Adrenal gland (tissue), 12 donors: ENCODE measurements around the gene DNAJC15. TPM values are rescaled to one million over a fixed set of nuclear protein-coding genes. Genes with fewer than 3 reads are reported as not detected.

Experiments used
- DNase-seq, 7 donors: peaks; one replicate each; pipeline ENCODE4 v3.0.0-alpha.2; 2019 to 2020
- H3K27ac ChIP-seq, 5 donors: fragments of 200-600 bp; sonication (generic) in 4 of 5; 1 replicate in 3 of 5; 2 replicates in 2 of 5; pipeline versions ENCODE4 v1.5.1 to v1.8.0; 2016 to 2020; ENCODE audit warnings: mild to moderate bottlenecking in 1 of 5
- H3K27me3 ChIP-seq: fragments of 200-600 bp; 2 replicates; pipeline ENCODE4 v1.8.0; 2021
- H3K36me3 ChIP-seq, 2 donors: fragments of 200-600 bp; replicated peaks in 1 of 2; 1 replicate in 1 of 2; 2 replicates in 1 of 2; pipeline versions ENCODE4 v1.5.1 to v1.8.0; 2018 to 2022
- H3K4me1 ChIP-seq, 2 donors: fragments of 200-600 bp; replicated peaks in 1 of 2; 1 replicate in 1 of 2; 2 replicates in 1 of 2; pipeline versions ENCODE4 v1.5.1 to v1.8.0; 2018 to 2021
- H3K4me3 ChIP-seq, 4 donors: fragments of 200-600 bp; sonication (generic) in 3 of 4; one replicate each; pipeline ENCODE4 v1.5.1; 2016 to 2018
- H3K9me3 ChIP-seq, 3 donors: fragments of 200-600 bp; sonication (generic) in 1 of 3; replicated peaks in 1 of 3; 1 replicate in 2 of 3; 2 replicates in 1 of 3; pipeline versions ENCODE4 v1.5.1 to v1.8.0; 2016 to 2021
- POLR2A ChIP-seq, 2 donors: fragments of 450-650 bp; IDR thresholded peaks; one replicate each; pipeline ENCODE4 v1.6.1; 2017; ENCODE audit warnings: antibody characterized with exemption in 2 of 2, mild to moderate bottlenecking in 2 of 2, moderate library complexity in 1 of 2
- WGBS, 4 donors: extraction: QIAGEN DNeasy Blood & Tissue Kit in 2 of 4; methylation state at CpG; one replicate each; pipeline versions ENCODE4 v1.1.5 to v1.1.7; 2013 to 2017; 5-methylcytosine and 5-hydroxymethylcytosine counted together
- intact Hi-C, 2 donors: fragments of 100-400 bp; cut with DNase I; formaldehyde crosslinking; loops; one replicate each; pipeline versions ENCODE4 v1.14.1 to v1.15.0; 2022 to 2023
- polyA plus RNA-seq, 3 donors: library from polyadenylated mRNA; stranded (reverse); fragments of 200-250 nt in 2 of 3; fragments of 350-450 nt in 1 of 3; fragmentation: Illumina TruSeq in 1 of 3; extraction: RNeasy Lipid Tissue Mini Kit (QIAGEN cat#74804) in 1 of 3; gene quantifications; one replicate each; pipeline ENCODE4 v1.2.3, GENCODE V29; 2013 to 2014
- total RNA-seq, 9 donors: library from RNA; depleted of rRNA in 4 of 9; stranded (reverse); fragments of >200 nt in 4 of 9; fragments of 120-200 nt in 1 of 9; fragmentation: NEBNext Ultra II Directional in 1 of 9; extraction: Animal tissue kit (Norgen Biotek cat#: 25700) in 1 of 9; gene quantifications; one replicate each; pipeline versions ENCODE4 v1.1.0 to v1.2.4, GENCODE V29; 2013 to 2023
- TF ChIP-seq, protein P1 (sequence below), 6 experiments: fragments of 450-650 bp in 4 of 6; fragments of 200-600 bp in 2 of 6; sonication (generic) in 1 of 6; IDR thresholded peaks; 1 replicate in 5 of 6; 2 replicates in 1 of 6; pipeline versions ENCODE4 v1.5.1 to v1.8.0; 2016 to 2021; ENCODE audit warnings: antibody characterized with exemption in 6 of 6, mild to moderate bottlenecking in 2 of 6, moderate library complexity in 1 of 6
- donor health status: healthy with polysubstance abuse.
- donor health status: Bipolar disorder and iron deficiency.
- donor health status: DM: yes; HTN: yes; CAD: no.
- donor health status: DM: no; HTN: no; CAD: no.
- donor health status: DM: no; HTN: no; CAD: no.
- donor health status: DM: yes; HTN: yes; CAD: no.

The DNAJC15 gene
- total and polyA plus RNA-seq, 12 donors = 10.0 to 33.5 (median 17.5) TPM

DNA sequence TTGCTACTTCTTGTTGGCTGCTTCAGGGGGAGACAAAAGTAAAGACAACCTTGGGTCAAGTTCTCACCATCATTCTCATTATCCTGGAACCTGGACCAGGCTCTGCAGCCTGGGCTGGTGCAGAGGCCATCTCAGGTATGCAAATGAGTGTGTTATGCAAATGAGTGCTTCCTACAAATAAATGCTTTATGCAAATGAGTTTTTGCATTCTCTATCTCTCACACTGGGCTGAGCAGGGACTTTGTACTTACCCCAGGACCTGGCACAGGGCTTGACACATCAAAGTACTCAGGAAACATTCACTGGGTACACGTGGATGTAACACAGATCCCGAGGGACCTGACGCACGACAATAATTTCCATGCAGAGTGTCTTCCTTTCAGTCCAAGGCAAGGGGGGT lies 103.0 kb downstream of the DNAJC15 start:
- Histone ChIP-seq H3K27me3 (no peaks in the 10 kb centered on the region), H3K4me3 (no peak overlapping the region), H3K27ac (no peak overlapping the region), H3K4me1 (no peaks in the 10 kb centered on the region), H3K9me3 (no peaks in the 10 kb centered on the region), H3K36me3 (no peaks in the 10 kb centered on the region)
- 78 to 86% (median 83%) methylated on average over 4 of the region's 4 CpGs for WGBS, 4 donors
- intact Hi-C loops = no loop called here
- TF ChIP-seq POLR2A (IDR thresholded peaks at IDR 0.05) = no peak
- TF ChIP-seq, protein P1, sequence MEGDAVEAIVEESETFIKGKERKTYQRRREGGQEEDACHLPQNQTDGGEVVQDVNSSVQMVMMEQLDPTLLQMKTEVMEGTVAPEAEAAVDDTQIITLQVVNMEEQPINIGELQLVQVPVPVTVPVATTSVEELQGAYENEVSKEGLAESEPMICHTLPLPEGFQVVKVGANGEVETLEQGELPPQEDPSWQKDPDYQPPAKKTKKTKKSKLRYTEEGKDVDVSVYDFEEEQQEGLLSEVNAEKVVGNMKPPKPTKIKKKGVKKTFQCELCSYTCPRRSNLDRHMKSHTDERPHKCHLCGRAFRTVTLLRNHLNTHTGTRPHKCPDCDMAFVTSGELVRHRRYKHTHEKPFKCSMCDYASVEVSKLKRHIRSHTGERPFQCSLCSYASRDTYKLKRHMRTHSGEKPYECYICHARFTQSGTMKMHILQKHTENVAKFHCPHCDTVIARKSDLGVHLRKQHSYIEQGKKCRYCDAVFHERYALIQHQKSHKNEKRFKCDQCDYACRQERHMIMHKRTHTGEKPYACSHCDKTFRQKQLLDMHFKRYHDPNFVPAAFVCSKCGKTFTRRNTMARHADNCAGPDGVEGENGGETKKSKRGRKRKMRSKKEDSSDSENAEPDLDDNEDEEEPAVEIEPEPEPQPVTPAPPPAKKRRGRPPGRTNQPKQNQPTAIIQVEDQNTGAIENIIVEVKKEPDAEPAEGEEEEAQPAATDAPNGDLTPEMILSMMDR (IDR thresholded peaks at IDR 0.05) = no peak
- no peak for DNase-seq

DNA sequence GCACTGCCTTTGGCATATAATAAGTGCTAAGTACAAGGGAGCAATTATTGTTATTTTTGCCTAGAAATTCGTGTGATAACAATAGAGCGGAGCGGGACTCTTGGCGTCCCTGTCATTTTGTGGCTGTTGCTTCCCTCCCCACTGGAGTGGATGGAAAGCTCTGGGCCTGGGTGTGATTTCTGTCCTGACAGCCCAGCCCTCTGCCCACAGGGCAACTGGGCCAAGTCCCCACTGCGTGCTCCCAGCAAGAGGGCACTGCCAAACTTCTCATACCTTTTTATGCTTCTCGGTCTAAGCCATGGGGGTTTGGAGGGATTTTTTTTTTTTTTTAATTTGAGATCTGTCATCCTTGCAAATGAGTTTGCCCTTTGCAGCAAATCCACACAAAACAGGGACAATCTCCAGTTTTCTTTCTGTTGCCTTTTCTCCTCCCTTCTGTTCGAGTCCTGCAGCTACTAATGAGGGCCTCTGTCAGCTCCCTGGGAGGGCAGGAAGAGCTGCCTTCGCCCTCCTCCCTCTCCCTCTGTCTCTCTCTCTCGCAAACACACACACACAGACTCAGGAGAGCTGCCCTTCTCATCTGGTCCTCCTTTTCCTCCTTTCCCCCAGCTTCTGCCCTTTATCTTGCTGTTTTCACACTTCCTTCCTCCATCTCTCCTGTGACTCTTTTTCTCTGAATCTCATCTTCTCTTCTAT lies 103.9 kb downstream of the DNAJC15 start:
- no peak overlapping the region for H3K27ac ChIP-seq
- intact Hi-C loops = no loop called here
- 78 to 84% (median 83%) methylated on average over 9 of the region's 9 CpGs for WGBS, 4 donors
- TF ChIP-seq, protein P1 (IDR thresholded peaks at IDR 0.05) = no peak
- no peak for TF ChIP-seq POLR2A (IDR thresholded peaks at IDR 0.05)
- no peaks in the 10 kb centered on the region for H3K36me3 ChIP-seq
- H3K4me3 ChIP-seq = no peak overlapping the region
- DNase-seq = no peak
- no peaks in the 10 kb centered on the region for H3K9me3 ChIP-seq
- H3K27me3 ChIP-seq = no peaks in the 10 kb centered on the region
- H3K4me1 ChIP-seq = no peaks in the 10 kb centered on the region

DNA sequence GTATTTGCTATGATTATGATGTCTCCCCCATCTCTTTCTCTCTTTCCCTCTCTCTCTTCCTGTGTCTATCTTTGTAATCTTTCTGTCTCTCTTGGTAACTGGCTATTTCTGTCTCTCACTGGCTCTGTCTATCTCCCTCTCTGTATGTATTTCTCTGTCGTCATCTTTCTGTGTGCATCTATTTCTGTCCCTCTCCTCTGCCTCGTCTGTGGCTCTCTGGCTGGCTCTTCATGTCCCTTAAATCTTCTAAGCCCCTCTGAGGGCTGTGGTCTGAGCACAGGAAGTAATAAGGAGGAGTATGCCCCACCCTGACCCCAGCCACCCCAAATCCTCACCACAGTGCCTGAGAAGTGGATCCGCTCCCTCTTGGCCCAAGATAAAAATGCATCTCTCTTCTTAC lies 104.4 kb downstream of the DNAJC15 start:
- intact Hi-C loops = no loop called here
- no peaks in the 10 kb centered on the region for H3K9me3 ChIP-seq
- no peak overlapping the region for H3K4me3 ChIP-seq
- DNase-seq = no peak
- TF ChIP-seq, protein P1 (IDR thresholded peaks at IDR 0.05) = no peak
- no peak for TF ChIP-seq POLR2A (IDR thresholded peaks at IDR 0.05)
- H3K36me3 ChIP-seq = no peaks in the 10 kb centered on the region
- no peaks in the 10 kb centered on the region for H3K4me1 ChIP-seq
- no peak overlapping the region for H3K27ac ChIP-seq
- H3K27me3 ChIP-seq = no peaks in the 10 kb centered on the region
- WGBS, 4 donors = 45 to 59% (median 56%) methylated on average over 3 of the region's 3 CpGs

DNA sequence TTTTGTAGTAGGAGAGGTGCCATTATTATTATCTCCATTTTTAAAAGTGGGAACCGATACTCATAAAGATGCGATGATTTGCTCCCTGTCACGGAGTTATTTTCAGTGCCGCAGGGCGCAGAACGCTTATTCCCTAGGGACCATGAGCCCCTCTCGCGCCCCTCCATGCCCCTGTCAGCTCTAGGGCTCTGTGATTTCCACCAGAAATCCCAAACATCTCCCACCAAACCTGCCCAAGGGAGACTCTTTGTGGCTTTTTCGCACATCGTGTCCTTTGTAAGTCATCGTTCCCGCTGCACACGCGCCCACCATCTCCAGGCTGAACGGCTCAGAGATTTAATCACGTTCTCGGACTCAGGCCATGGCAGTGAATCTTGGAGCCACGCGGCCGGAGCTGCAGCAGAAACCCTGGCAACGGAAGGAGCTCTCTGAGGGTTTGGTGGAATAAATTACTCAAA lies 105.1 kb downstream of the DNAJC15 start:
- intact Hi-C loops = no loop called here
- H3K4me1 ChIP-seq = no peaks in the 10 kb centered on the region

More for the DNA sequence above, 105.1 kb downstream of the DNAJC15 start:
- TF ChIP-seq, protein P1 (IDR thresholded peaks at IDR 0.05) = no peak
- no peak for TF ChIP-seq POLR2A (IDR thresholded peaks at IDR 0.05)
- Histone ChIP-seq H3K27me3 (no peaks in the 10 kb centered on the region), H3K4me3 (no peak overlapping the region), H3K9me3 (no peaks in the 10 kb centered on the region), H3K27ac (no peak overlapping the region), H3K36me3 (no peaks in the 10 kb centered on the region)
- WGBS, 4 donors = 90 to 93% (median 92%) methylated on average over 21 of the region's 21 CpGs
- no peak for DNase-seq
